GM12873 (cell line): ENCODE data around the gene BCL11B.

Source experiments
- CTCF ChIP-seq: IDR thresholded peaks from 2 replicates; pipeline ENCODE4 v1.5.1; 2012; ENCODE audit warnings: low read depth, mild to moderate bottlenecking, moderate library complexity, low read length, control low read depth; ENCODE audit not compliant: insufficient read depth; ENCODE audit errors: missing control alignments

The BCL11B gene

GRCh38 chr14:99210333-99210732 is 61.7 kb downstream of the BCL11B start:
- TF ChIP-seq CTCF, result no peak

- no peak for TF ChIP-seq CTCF
Observed at GRCh38 chr14:99209409-99209808, 62.6 kb downstream of the BCL11B start.

- no peak for TF ChIP-seq CTCF
Observed at GRCh38 chr14:99208318-99208717, 63.7 kb downstream of the BCL11B start.

- TF ChIP-seq CTCF, result no peak
Observed at GRCh38 chr14:99207456-99207855, 64.5 kb downstream of the BCL11B start.

- TF ChIP-seq CTCF, result no peak
Observed at GRCh38 chr14:99206090-99206489, 65.9 kb downstream of the BCL11B start.

- no peak for TF ChIP-seq CTCF
Observed at GRCh38 chr14:99205086-99205688, 66.8 kb downstream of the BCL11B start.

GRCh38 chr14:99203801-99204200 is 68.2 kb downstream of the BCL11B start:
- TF ChIP-seq CTCF, result no peak
